Tibial nerve (tissue), 4 donors: ENCODE measurements around the gene PAPPA.

Source experiments
- CTCF ChIP-seq, 5 experiments: fragments of 200-600 bp in 3 of 5; fragments of 450-650 bp in 2 of 5; sonication (generic) in 3 of 5; IDR thresholded peaks; one replicate each; pipeline ENCODE4 v1.5.1; 2016 to 2019; ENCODE audit warnings: antibody characterized with exemption in 5 of 5, mild to moderate bottlenecking in 3 of 5, moderate library complexity in 2 of 5
- EP300 ChIP-seq, 2 donors: sonication (generic); formaldehyde crosslinking; IDR thresholded peaks; one replicate each; pipeline ENCODE4 v1.6.1; 2017; ENCODE audit warnings: antibody characterized with exemption in 2 of 2, mild to moderate bottlenecking in 1 of 2
- POLR2A ChIP-seq, 2 donors: fragments of 450-650 bp; IDR thresholded peaks; one replicate each; pipeline ENCODE4 v1.6.1; 2017; ENCODE audit warnings: antibody characterized with exemption in 2 of 2, mild to moderate bottlenecking in 2 of 2, moderate library complexity in 2 of 2

GRCh38 chr9:116156621-116157314 is 3.2 kb downstream of the PAPPA start:
- TF ChIP-seq POLR2A (IDR thresholded peaks at IDR 0.05) (no peak), CTCF (IDR thresholded peaks at IDR 0.05) (no peak), EP300 (IDR thresholded peaks at IDR 0.05) (peak in 1 of 2 donors; percentile 46)
